Calu3 (cell line): ENCODE measurements around the gene SLC15A1. TPM values are rescaled to one million over a fixed set of nuclear protein-coding genes. Genes with fewer than 3 reads are reported as not detected.

Experiments
- BruUV-seq: library from RNA; stranded (reverse); fragments of 400-500 nt; replicated peaks from 2 replicates; lab custom pipeline; 2021; lab: Mats Ljungman, UMichigan
- CTCF ChIA-PET: fragments of 300-600 bp; sonication (Branson Sonifier 250); formaldehyde crosslinking; loops from one replicate; lab custom pipeline; 2022; ENCODE audit warnings: antibody characterized with exemption; lab: Charles Lee
- DNase-seq: peaks from one replicate; pipeline ENCODE4 v3.0.0; 2022
- H3K27ac Mint-ChIP-seq: one replicate; pipeline ENCODE4 v1.8.0; 2022; ENCODE audit warnings: mixed read lengths; ENCODE audit not compliant: unreplicated experiment
- H3K27me3 Mint-ChIP-seq: one replicate; pipeline ENCODE4 v1.8.0; 2022; ENCODE audit warnings: mixed read lengths; ENCODE audit not compliant: unreplicated experiment
- H3K36me3 Mint-ChIP-seq: one replicate; pipeline ENCODE4 v1.8.0; 2022; ENCODE audit warnings: mild to moderate bottlenecking, moderate library complexity, mixed read lengths; ENCODE audit not compliant: insufficient read depth, unreplicated experiment
- H3K4me1 Mint-ChIP-seq: one replicate; pipeline ENCODE4 v1.8.0; 2022; ENCODE audit warnings: mild to moderate bottlenecking, low read depth, mixed read lengths; ENCODE audit not compliant: unreplicated experiment
- H3K4me3 Mint-ChIP-seq: one replicate; pipeline ENCODE4 v1.8.0; 2022; ENCODE audit warnings: mild to moderate bottlenecking, low read depth, moderate library complexity, mixed read lengths; ENCODE audit not compliant: unreplicated experiment
- H3K9me3 Mint-ChIP-seq: one replicate; pipeline ENCODE4 v1.8.0; 2022; ENCODE audit warnings: low read depth, mixed read lengths; ENCODE audit not compliant: unreplicated experiment
- intact Hi-C: fragments of 100-400 bp; cut with micrococcal nuclease; formaldehyde crosslinking; loops from one replicate; pipeline ENCODE4 v1.10.0; 2022; ENCODE audit not compliant: unreplicated experiment
- total RNA-seq: library from RNA; stranded (reverse); gene quantifications from 2 replicates; pipeline ENCODE4 v1.2.3, GENCODE V29; 2022
- TF ChIP-seq, protein P1 (sequence below): fragments of 200-600 bp; IDR thresholded peaks from one replicate; pipeline ENCODE4 v1.8.0; 2022; ENCODE audit warnings: antibody characterized with exemption; ENCODE audit not compliant: unreplicated experiment

SLC15A1 gene
- total RNA-seq, 1 experiment from 2014 or later, result 0.99 TPM

DNA sequence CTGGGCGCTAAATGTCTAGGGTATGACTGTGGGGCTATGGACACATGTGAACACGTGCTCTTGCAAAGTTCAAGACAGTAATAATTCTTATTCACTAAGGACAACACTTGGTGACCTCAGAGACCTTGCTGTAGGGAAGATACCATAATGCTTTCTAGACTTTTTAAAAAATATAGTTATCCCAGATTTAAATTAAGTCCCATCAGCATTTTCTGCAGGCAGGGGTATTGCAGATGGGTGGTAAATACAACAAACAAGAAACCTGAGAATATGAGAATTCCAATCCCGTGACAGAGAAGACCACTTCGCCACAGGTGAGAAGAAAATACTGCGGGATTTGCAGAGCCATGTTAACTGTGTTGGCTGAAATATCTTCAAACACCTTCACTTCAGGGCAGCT, 65.2 kb downstream of the SLC15A1 start:
- no peaks in the 10 kb centered on the region for H3K27me3 Mint-ChIP-seq
- H3K9me3 Mint-ChIP-seq, result no peaks in the 10 kb centered on the region
- no peaks in the 10 kb centered on the region for H3K4me1 Mint-ChIP-seq
- H3K36me3 Mint-ChIP-seq, result no peaks in the 10 kb centered on the region
- CTCF ChIA-PET, result no interaction called here
- no TSS peak for BruUV-seq
- no peak for DNase-seq
- no peak overlapping the region for H3K27ac Mint-ChIP-seq
- TF ChIP-seq, protein P1, sequence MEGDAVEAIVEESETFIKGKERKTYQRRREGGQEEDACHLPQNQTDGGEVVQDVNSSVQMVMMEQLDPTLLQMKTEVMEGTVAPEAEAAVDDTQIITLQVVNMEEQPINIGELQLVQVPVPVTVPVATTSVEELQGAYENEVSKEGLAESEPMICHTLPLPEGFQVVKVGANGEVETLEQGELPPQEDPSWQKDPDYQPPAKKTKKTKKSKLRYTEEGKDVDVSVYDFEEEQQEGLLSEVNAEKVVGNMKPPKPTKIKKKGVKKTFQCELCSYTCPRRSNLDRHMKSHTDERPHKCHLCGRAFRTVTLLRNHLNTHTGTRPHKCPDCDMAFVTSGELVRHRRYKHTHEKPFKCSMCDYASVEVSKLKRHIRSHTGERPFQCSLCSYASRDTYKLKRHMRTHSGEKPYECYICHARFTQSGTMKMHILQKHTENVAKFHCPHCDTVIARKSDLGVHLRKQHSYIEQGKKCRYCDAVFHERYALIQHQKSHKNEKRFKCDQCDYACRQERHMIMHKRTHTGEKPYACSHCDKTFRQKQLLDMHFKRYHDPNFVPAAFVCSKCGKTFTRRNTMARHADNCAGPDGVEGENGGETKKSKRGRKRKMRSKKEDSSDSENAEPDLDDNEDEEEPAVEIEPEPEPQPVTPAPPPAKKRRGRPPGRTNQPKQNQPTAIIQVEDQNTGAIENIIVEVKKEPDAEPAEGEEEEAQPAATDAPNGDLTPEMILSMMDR, result no peak
- no peak overlapping the region for H3K4me3 Mint-ChIP-seq
- intact Hi-C loops, result no loop called here

DNA sequence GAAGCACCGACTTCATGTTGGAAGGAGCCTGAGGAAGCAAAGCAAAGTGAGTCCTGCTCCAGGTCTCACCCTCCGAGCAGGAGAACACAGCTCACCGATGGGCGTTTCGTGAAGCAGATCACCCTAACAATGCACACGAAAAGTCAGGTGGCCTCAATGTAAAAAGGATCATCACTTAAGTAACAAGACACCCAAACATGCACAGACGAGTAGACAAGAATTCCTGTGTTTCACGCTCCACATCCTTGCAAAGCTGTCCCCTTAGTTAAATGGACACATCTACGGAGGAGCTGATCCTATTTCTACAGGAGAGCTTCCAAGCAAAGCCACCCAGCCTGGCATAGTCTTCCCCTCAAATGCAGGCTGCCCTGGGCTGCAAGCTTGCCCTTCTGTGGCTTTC, 66.2 kb downstream of the SLC15A1 start:
- BruUV-seq, result no TSS peak
- H3K9me3 Mint-ChIP-seq, result no peaks in the 10 kb centered on the region
- H3K27ac Mint-ChIP-seq, result no peak overlapping the region
- TF ChIP-seq, protein P1, result no peak
- H3K36me3 Mint-ChIP-seq, result no peaks in the 10 kb centered on the region
- no peak overlapping the region for H3K4me3 Mint-ChIP-seq
- DNase-seq, result no peak
- no peaks in the 10 kb centered on the region for H3K27me3 Mint-ChIP-seq
- CTCF ChIA-PET, result no interaction called here
- no peaks in the 10 kb centered on the region for H3K4me1 Mint-ChIP-seq
- intact Hi-C loops, result no loop called here

DNA sequence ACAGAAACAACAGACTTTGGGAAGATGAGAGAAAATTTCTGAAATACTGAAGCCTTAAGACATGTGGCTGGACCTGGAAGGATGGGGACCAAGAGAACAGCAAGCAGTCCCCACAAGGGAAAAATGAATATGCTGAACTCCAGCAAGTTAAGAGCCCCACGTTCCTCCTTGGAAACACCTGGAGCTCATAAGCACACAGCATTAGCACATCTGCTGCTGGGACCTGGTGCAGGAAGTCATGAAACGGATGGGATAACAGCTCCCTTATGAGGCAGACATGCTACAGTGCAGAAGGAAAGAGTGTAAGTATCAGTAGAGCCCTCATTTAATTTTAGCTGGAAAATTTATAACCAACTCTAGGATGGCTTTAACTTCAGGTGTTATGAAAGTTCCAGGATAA, 67.3 kb downstream of the SLC15A1 start:
- no TSS peak for BruUV-seq
- Mint-ChIP-seq H3K27me3 (no peaks in the 10 kb centered on the region), H3K4me3 (no peak overlapping the region), H3K9me3 (no peaks in the 10 kb centered on the region), H3K36me3 (no peaks in the 10 kb centered on the region), H3K27ac (no peak overlapping the region), H3K4me1 (no peaks in the 10 kb centered on the region)
- DNase-seq, result no peak
- TF ChIP-seq, protein P1, result no peak
- CTCF ChIA-PET, result interaction anchor here (0.6 kb wide), 1 partner anchor 23 kb away, joined by 3 read pairs; no protein-coding TSS in a partner anchor
- intact Hi-C loops, result no loop called here

DNA sequence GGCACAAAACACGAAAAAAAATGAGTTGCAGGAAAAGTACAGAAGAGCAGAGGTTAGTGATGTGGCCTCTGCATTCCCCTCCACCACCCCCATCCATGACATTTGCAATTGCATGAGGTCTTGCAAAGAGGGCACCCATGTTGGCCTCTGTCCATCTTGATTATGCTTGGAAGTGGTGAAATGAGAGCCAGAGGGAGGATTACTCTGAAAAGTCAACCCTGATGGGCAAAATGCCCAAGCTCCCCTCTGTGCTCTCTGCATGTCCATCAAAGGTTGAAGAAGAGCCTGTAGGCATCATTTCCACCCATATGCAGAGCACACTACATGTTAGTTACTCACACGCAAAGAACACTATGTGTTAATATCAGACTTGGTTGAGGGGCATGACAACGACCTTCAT, 71.4 kb downstream of the SLC15A1 start:
- TF ChIP-seq, protein P1, result no peak
- Mint-ChIP-seq H3K4me1 (no peaks in the 10 kb centered on the region), H3K9me3 (no peaks in the 10 kb centered on the region)

More for the DNA sequence above, 71.4 kb downstream of the SLC15A1 start:
- intact Hi-C loops, result no loop called here
- no TSS peak for BruUV-seq
- Mint-ChIP-seq H3K27me3 (no peaks in the 10 kb centered on the region), H3K36me3 (no peaks in the 10 kb centered on the region), H3K27ac (no peak overlapping the region), H3K4me3 (no peak overlapping the region)
- no peak for DNase-seq
- CTCF ChIA-PET, result no interaction called here
